ENCODE measurements around the gene FZD2.

FZD2 gene

DNA sequence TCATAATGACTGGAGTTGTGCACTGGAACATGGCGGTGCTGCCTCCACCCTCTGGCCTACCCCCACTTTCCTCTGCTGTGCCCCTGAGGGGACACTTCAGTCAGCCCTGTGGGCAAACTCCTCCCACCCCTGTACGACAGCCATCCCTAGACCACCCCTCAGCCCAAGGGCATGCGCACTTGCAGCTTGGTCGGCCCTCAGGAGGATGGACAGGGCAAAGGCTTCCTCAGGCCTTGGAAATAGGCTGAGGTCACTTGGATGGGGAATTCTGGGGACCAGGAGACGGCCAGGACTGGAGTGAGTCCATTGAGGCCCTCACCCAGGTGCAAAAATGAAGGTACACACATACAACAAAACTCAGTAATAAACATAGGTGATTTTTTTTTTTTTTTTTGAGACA lies 41.0 kb downstream of the FZD2 start:
- no peaks in the 10 kb centered on the region for H3K27me3 ChIP-seq
- intact Hi-C loops (cut with DNase I; ENCODE audit: low total_unique reads): no loop called here
- no peaks in the 10 kb centered on the region for H3K36me3 ChIP-seq
- no peaks in the 10 kb centered on the region for H3K9me3 ChIP-seq
- peak overlapping the region in 1 of 2 donors; percentile 77 for H3K27ac ChIP-seq
- no peak overlapping the region for H3K4me3 ChIP-seq
- peaks cover 4 to 22% (median 15%) of the 10 kb centered on the region in 4 donors for H3K4me1 ChIP-seq
- TF ChIP-seq, protein P1, sequence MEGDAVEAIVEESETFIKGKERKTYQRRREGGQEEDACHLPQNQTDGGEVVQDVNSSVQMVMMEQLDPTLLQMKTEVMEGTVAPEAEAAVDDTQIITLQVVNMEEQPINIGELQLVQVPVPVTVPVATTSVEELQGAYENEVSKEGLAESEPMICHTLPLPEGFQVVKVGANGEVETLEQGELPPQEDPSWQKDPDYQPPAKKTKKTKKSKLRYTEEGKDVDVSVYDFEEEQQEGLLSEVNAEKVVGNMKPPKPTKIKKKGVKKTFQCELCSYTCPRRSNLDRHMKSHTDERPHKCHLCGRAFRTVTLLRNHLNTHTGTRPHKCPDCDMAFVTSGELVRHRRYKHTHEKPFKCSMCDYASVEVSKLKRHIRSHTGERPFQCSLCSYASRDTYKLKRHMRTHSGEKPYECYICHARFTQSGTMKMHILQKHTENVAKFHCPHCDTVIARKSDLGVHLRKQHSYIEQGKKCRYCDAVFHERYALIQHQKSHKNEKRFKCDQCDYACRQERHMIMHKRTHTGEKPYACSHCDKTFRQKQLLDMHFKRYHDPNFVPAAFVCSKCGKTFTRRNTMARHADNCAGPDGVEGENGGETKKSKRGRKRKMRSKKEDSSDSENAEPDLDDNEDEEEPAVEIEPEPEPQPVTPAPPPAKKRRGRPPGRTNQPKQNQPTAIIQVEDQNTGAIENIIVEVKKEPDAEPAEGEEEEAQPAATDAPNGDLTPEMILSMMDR (IDR thresholded peaks at IDR 0.05): no peak
- no peak for DNase-seq

DNA sequence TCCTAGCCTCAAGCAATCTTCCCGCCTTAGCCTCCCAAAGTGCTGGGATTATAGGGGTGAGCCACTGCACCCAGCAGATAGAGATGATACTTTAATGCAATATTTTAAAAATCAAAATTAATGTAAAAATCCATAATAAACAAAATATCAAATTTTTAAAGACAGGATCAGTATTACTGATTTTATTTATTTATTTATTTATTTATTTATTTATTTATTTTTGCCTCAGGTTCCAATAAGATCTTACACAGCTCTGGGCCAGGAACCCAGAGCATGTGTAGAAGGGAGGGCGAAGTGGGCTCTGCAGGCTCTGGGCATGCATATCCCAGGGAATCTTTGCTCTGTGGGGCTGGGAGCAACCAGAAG lies 41.6 kb downstream of the FZD2 start:
- TF ChIP-seq, protein P1 (IDR thresholded peaks at IDR 0.05): no peak
- H3K4me3 ChIP-seq: no peak overlapping the region
- intact Hi-C loops (cut with DNase I; ENCODE audit: low total_unique reads): no loop called here
- DNase-seq: no peak
- H3K36me3 ChIP-seq: no peaks in the 10 kb centered on the region
- no peaks in the 10 kb centered on the region for H3K9me3 ChIP-seq
- H3K27me3 ChIP-seq: no peaks in the 10 kb centered on the region
- H3K4me1 ChIP-seq: peaks cover 4 to 22% (median 15%) of the 10 kb centered on the region in 4 donors
- peak overlapping the region in 1 of 2 donors; percentile 77 for H3K27ac ChIP-seq

DNA sequence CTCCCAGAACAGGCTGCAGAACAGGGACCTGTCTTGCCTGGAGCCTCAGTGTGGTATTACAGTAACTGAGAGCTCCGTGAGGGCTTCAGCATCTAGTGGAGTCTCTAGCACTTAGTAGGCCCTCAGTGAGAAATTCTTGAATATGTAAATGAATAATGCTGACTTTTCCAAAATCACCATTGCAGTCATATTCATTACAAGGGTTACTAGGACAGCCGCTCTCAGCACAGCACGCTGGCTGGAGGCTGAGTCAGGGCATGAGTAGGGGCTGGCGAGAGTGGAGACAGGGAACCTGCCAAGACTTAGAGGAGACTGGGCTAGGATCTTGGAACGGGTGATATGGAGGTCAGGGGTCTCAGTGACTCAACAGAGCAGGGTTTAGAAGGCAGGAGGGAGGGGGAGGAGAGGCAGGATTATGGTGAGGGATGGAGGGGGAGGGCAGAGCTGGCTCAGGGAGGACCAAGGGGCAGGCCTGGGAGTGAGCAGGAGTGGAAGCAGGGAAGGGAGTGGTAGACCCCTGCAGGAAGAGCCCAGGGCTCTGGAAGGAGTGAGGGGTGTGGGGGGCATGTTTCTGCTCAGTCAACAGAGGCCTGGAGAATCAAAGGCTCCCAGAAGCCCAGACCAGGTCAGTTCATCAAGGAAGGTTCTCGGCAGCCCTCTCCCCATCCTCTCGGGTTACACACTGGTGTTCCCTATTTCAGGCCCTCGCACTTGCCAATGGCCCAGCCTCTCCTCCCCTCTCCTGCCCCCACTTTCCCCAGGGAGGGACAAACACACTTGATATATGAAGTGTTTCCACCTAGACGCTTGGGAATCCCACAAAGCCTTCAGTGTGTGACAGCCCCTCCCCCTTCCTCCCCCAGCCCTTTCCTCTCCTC lies 42.3 kb downstream of the FZD2 start:
- H3K27ac ChIP-seq: peak overlapping the region; percentile 47 to 77
- no peaks in the 10 kb centered on the region for H3K27me3 ChIP-seq
- H3K9me3 ChIP-seq: no peaks in the 10 kb centered on the region
- peak; percentile 80 to 95 for DNase-seq
- H3K4me3 ChIP-seq: no peak overlapping the region
- no peaks in the 10 kb centered on the region for H3K36me3 ChIP-seq
- intact Hi-C loops (cut with DNase I; ENCODE audit: low total_unique reads): no loop called here
- TF ChIP-seq, protein P1 (IDR thresholded peaks at IDR 0.05): no peak
- peaks cover 4 to 22% (median 15%) of the 10 kb centered on the region in 4 donors for H3K4me1 ChIP-seq

DNA sequence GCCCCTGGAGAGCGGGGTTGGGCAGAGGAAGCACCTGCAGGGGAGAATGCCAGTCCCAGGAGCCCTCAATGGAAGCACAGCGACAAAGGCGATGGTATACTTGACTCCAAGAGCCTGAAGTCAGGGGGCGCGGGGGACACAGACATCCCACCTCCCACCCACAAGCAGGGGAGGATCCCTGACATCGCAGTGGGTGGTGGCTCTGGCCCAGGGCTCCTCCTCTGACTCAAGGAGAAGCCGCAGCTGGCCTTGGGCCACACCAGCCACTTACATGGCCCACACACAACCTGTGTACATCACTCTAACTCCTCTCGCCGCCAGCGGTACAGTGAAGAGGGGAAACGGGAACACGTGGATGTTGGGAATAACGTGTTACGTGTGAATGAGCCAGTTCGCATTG lies 44.3 kb downstream of the FZD2 start:
- TF ChIP-seq, protein P1 (IDR thresholded peaks at IDR 0.05): no peak
- no peak overlapping the region for H3K4me3 ChIP-seq
- DNase-seq: no peak
- peaks cover 4 to 22% (median 15%) of the 10 kb centered on the region in 4 donors for H3K4me1 ChIP-seq
- H3K27me3 ChIP-seq: no peaks in the 10 kb centered on the region
- H3K36me3 ChIP-seq: no peaks in the 10 kb centered on the region
- intact Hi-C loops (cut with DNase I; ENCODE audit: low total_unique reads): no loop called here
- H3K9me3 ChIP-seq: no peaks in the 10 kb centered on the region
- H3K27ac ChIP-seq: no peak overlapping the region

DNA sequence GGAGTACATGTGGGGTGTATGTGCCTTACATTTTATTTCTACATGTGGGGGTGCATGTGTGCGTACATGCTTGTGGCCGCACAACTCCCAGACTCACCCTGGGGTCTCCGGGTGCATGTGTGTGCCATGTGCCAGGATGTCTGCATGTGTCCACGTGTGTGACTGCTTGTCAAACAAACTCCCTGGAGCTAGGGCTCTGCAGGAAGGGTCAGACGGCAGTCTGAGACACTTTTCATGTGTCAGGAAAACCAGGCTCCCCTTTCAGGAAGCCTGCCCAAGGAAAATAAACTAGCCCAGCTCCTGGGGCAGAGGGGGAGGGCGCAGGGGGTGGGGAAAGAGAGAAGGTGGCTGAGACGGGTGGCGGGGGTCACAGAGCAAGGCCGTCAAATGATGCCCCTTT lies 44.7 kb downstream of the FZD2 start:
- Histone ChIP-seq H3K36me3 (no peaks in the 10 kb centered on the region), H3K4me3 (no peak overlapping the region), H3K4me1 (peaks cover 4 to 22% (median 15%) of the 10 kb centered on the region in 4 donors), H3K27ac (no peak overlapping the region), H3K9me3 (no peaks in the 10 kb centered on the region), H3K27me3 (no peaks in the 10 kb centered on the region)
- DNase-seq: no peak
- intact Hi-C loops (cut with DNase I; ENCODE audit: low total_unique reads): no loop called here
- TF ChIP-seq, protein P1 (IDR thresholded peaks at IDR 0.05): no peak

Data from tibial artery (tissue), 4 donors.